Omental fat pad (tissue), 4 donors: ENCODE data around the gene CYB5R3. TPM values are rescaled to one million over a fixed set of nuclear protein-coding genes. Genes with fewer than 3 reads are reported as not detected.

Source experiments
- small RNA-seq: library from RNA; depleted of rRNA; stranded (forward); fragments of <200 nt; gene quantifications from one replicate; pipeline ENCODE3, GENCODE V24; 2016
- total RNA-seq, 4 donors: library from RNA; depleted of rRNA; stranded (reverse); fragments of >200 nt; gene quantifications; one replicate each; pipeline ENCODE4 v1.1.0, GENCODE V29; 2016

The CYB5R3 gene
- total RNA-seq, 4 donors from 2014 or later = 125 to 212 (median 152) TPM

Small RNA genes lying within 50 kb of the gene (small RNA-seq; reads per million reads assigned to genes)
- not detected for gene RNU6-513P

Other genes starting within 250 kb of the CYB5R3 start
- 10 to 100 TPM in 1 of 4 donors, 1 to 10 TPM in 3; 4.9 to 14.0 (median 6.3) TPM for gene NFAM1, start 217.0 kb downstream of the CYB5R3 start, total RNA-seq
- gene RRP7A, start 129.6 kb downstream of the CYB5R3 start, total RNA-seq = 10 to 100 TPM; 19.3 to 28.6 (median 23.4) TPM
- 1 to 10 TPM; 1.8 to 4.1 (median 3.0) TPM for gene SERHL2, start 95.4 kb downstream of the CYB5R3 start, total RNA-seq
- gene POLDIP3, start 34.5 kb downstream of the CYB5R3 start, total RNA-seq = 10 to 100 TPM; 25.0 to 44.9 (median 30.7) TPM
- not detected for gene ATP5MGL, start 8.8 kb downstream of the CYB5R3 start, total RNA-seq
- 10 to 100 TPM; 10.8 to 42.2 (median 20.1) TPM for gene A4GALT, start 71.5 kb upstream of the CYB5R3 start, total RNA-seq
- 100 to 1,000 TPM in 1 of 4 donors, 10 to 100 TPM in 3; 43.0 to 106 (median 50.5) TPM for gene ARFGAP3, start 207.9 kb upstream of the CYB5R3 start, total RNA-seq